HepG2 (cell line): ENCODE results near the gene U2AF2. TPM values are rescaled to one million over a fixed set of nuclear protein-coding genes. Genes with fewer than 3 reads are reported as not detected.

ENCODE experiments used
- ARID5B ChIP-seq: IDR thresholded peaks from 2 replicates; pipeline ENCODE4 v1.4.0; 2020; ENCODE audit warnings: mild to moderate bottlenecking, missing genetic modification reagents
- CENPT ChIP-seq: sonication (generic); formaldehyde crosslinking; IDR thresholded peaks from 2 replicates; pipeline ENCODE4 v1.8.0; 2022; ENCODE audit warnings: low read depth, mild to moderate bottlenecking, moderate library complexity, missing genetic modification reagents
- CTCF ChIP-seq: sonication (generic); formaldehyde crosslinking; IDR thresholded peaks from 2 replicates; pipeline ENCODE4 v1.5.0; 2020; ENCODE audit warnings: mild to moderate bottlenecking, missing genetic modification reagents, moderate library complexity
- EEA1 ChIP-seq: sonication (generic); formaldehyde crosslinking; IDR thresholded peaks from 2 replicates; pipeline ENCODE4 v1.5.1; 2020; ENCODE audit warnings: mild to moderate bottlenecking, missing genetic modification reagents, borderline replicate concordance
- ETV6 ChIP-seq: sonication (generic); formaldehyde crosslinking; conservative IDR thresholded peaks from 2 replicates; pipeline ENCODE4 v1.4.0; 2020; ENCODE audit warnings: missing genetic modification reagents
- GABPA ChIP-seq, 2 experiments: IDR thresholded peaks; 2 replicates each; pipeline ENCODE4 v1.6.1; 2011 to 2016; ENCODE audit warnings: low read depth in 2 of 2, low read length in 1 of 2, missing biosample characterization in 1 of 2, missing genetic modification characterization in 1 of 2
- NRL ChIP-seq: sonication (generic); formaldehyde crosslinking; IDR thresholded peaks from 2 replicates; pipeline ENCODE4 v1.5.0; 2020; ENCODE audit warnings: missing genetic modification reagents, mild to moderate bottlenecking, moderate library complexity, borderline replicate concordance
- RBFOX2 ChIP-seq: fragments of 200-400 bp; formaldehyde crosslinking; IDR thresholded peaks from 2 replicates; pipeline ENCODE4 v1.6.1; 2017; ENCODE audit warnings: low read depth, mild to moderate bottlenecking, low read length
- ZNF567 ChIP-seq: sonication (generic); formaldehyde crosslinking; IDR thresholded peaks from 2 replicates; pipeline ENCODE4 v1.8.1; 2023; ENCODE audit warnings: mild to moderate bottlenecking, missing genetic modification reagents, borderline replicate concordance
- ZNF720 ChIP-seq: sonication (generic); formaldehyde crosslinking; IDR thresholded peaks from 2 replicates; pipeline ENCODE4 v1.4.0; 2020; ENCODE audit warnings: missing genetic modification reagents
- polyA plus RNA-seq, 8 experiments: library from polyadenylated mRNA; depleted of rRNA in 3 of 8; stranded (reverse) in 7 of 8; unstranded in 1 of 8; fragments of >200 nt; fragmentation: Illumina TruSeq in 4 of 8; extraction: Trizol in 4 of 8; gene quantifications; 2 replicates each; pipeline versions ENCODE4 v1.2.1 to v1.2.3, GENCODE V29; 2011 to 2016; ENCODE audit warnings: low read depth in 4 of 8, missing spikeins in 1 of 8, mixed read lengths in 1 of 8; ENCODE audit not compliant: insufficient read depth in 1 of 8
- total RNA-seq, 5 experiments: library from RNA; depleted of rRNA; stranded (reverse); fragments of >200 nt; fragmentation: Illumina TruSeq; extraction: Trizol; gene quantifications; 2 replicates each; pipeline ENCODE4 v1.2.3, GENCODE V29; 2016; ENCODE audit warnings: low read depth in 1 of 5
- TF ChIP-seq, protein P1 (sequence below): sonication (generic); formaldehyde crosslinking; IDR thresholded peaks from 2 replicates; pipeline ENCODE4 v1.5.0; 2020; ENCODE audit warnings: mild to moderate bottlenecking, low read depth, missing genetic modification reagents, borderline replicate concordance
- TF ChIP-seq, protein P2 (sequence below): sonication (generic); formaldehyde crosslinking; IDR thresholded peaks from 2 replicates; pipeline ENCODE4 v1.8.0; 2022; ENCODE audit warnings: low read depth, missing genetic modification reagents
- TF ChIP-seq, protein P3 (sequence below): sonication (generic); formaldehyde crosslinking; IDR thresholded peaks from 2 replicates; pipeline ENCODE4 v1.5.1; 2020; ENCODE audit warnings: mild to moderate bottlenecking, missing genetic modification reagents, moderate library complexity

Gene U2AF2
- total and polyA plus RNA-seq, 2 of the 13 experiments (the other 11 are each of a cell fraction or from before 2014, with no cell fraction given), result 84.3 to 124 TPM

GRCh38 chr19:55605637-55606470 lies 49.0 kb upstream of the U2AF2 start, which contains the start of gene ZNF865 (continued):
- no peak for TF ChIP-seq ZNF567 (CRISPR knock-in tag)
- TF ChIP-seq NRL (CRISPR knock-in tag), result no peak; the same call in 1 of the 2 replicates
- peak; percentile 25; the same call in 1 of the 2 replicates for TF ChIP-seq EEA1
- TF ChIP-seq, protein P1, sequence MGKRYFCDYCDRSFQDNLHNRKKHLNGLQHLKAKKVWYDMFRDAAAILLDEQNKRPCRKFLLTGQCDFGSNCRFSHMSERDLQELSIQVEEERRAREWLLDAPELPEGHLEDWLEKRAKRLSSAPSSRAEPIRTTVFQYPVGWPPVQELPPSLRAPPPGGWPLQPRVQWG (CRISPR knock-in tag), result no peak
- peak; percentile 60; the same call in 1 of the 2 replicates for TF ChIP-seq RBFOX2
- TF ChIP-seq, protein P2, sequence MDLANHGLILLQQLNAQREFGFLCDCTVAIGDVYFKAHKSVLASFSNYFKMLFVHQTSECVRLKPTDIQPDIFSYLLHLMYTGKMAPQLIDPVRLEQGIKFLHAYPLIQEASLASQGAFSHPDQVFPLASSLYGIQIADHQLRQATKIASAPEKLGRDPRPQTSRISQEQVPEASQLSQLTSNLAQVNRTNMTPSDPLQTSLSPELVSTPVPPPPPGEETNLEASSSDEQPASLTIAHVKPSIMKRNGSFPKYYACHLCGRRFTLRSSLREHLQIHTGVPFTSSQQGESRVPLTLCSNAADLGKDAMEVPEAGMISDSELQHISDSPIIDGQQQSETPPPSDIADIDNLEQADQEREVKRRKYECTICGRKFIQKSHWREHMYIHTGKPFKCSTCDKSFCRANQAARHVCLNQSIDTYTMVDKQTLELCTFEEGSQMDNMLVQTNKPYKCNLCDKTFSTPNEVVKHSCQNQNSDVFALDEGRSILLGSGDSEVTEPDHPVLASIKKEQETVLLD, result 0 out of 2 replicates have a peak, but pooled peaks have one; percentile 14
- no peak for TF ChIP-seq GABPA (IDR thresholded peaks at IDR 0.05; ENCODE audit: low read depth, low read length)
- TF ChIP-seq GABPA (CRISPR knock-in tag; IDR thresholded peaks at IDR 0.05; ENCODE audit: low read depth), result peak; percentile 57
- TF ChIP-seq, protein P3, sequence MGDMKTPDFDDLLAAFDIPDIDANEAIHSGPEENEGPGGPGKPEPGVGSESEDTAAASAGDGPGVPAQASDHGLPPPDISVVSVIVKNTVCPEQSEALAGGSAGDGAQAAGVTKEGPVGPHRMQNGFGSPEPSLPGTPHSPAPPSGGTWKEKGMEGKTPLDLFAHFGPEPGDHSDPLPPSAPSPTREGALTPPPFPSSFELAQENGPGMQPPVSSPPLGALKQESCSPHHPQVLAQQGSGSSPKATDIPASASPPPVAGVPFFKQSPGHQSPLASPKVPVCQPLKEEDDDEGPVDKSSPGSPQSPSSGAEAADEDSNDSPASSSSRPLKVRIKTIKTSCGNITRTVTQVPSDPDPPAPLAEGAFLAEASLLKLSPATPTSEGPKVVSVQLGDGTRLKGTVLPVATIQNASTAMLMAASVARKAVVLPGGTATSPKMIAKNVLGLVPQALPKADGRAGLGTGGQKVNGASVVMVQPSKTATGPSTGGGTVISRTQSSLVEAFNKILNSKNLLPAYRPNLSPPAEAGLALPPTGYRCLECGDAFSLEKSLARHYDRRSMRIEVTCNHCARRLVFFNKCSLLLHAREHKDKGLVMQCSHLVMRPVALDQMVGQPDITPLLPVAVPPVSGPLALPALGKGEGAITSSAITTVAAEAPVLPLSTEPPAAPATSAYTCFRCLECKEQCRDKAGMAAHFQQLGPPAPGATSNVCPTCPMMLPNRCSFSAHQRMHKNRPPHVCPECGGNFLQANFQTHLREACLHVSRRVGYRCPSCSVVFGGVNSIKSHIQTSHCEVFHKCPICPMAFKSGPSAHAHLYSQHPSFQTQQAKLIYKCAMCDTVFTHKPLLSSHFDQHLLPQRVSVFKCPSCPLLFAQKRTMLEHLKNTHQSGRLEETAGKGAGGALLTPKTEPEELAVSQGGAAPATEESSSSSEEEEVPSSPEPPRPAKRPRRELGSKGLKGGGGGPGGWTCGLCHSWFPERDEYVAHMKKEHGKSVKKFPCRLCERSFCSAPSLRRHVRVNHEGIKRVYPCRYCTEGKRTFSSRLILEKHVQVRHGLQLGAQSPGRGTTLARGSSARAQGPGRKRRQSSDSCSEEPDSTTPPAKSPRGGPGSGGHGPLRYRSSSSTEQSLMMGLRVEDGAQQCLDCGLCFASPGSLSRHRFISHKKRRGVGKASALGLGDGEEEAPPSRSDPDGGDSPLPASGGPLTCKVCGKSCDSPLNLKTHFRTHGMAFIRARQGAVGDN (CRISPR knock-in tag), result peak; percentile 0; the same call in 1 of the 2 replicates
- no peak for TF ChIP-seq CENPT
- peak; percentile 94 for TF ChIP-seq CTCF (CRISPR knock-in tag)
- TF ChIP-seq ZNF720 (CRISPR knock-in tag), result no peak
- TF ChIP-seq ETV6 (CRISPR knock-in tag), result 0 out of 2 replicates have a peak, but pooled peaks have one; percentile 5
- 0 out of 2 replicates have a peak, but pooled peaks have one; percentile 26 for TF ChIP-seq ARID5B (CRISPR knock-in tag)
